Measurements from ENCODE around the gene NAV2. TPM values are rescaled to one million over a fixed set of nuclear protein-coding genes. Genes with fewer than 3 reads are reported as not detected.
A peak's percentile ranks its signal among the peaks of the same experiment; 100 is the strongest.

NAV2 gene
- total RNA-seq, 1 experiment from 2014 or later, result 139 TPM

DNA sequence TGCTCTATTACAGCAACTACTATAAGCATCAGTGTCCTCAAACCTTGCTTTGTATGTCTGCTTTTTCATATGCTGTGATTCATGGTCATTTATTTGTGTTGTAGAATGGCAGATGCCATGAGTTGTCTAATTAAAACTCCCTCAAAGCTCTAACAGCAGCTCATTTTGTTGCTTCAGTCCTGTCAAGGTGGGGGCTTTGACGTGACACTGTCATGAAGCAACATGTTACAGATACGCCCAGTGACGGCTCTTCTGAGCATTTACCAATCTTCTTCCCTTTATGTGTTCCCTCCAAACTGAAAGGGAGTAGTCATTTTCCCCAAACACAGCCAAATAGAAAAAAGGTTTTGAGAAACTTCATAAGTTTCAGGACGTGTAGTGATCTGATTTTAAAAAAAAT lies 340.9 kb downstream of the NAV2 start:
- intact Hi-C loops (cut with micrococcal nuclease), result no loop called here
- POLR2A ChIA-PET, result interaction anchor here (0.6 to 22.8 kb wide), 7 partner anchors 9 to 314 kb away, joined by 3 to 691 read pairs (median 22); no protein-coding TSS in a partner anchor
- BruUV-seq (replicated peaks), result no TSS peak
- TF ChIP-seq, protein P1, sequence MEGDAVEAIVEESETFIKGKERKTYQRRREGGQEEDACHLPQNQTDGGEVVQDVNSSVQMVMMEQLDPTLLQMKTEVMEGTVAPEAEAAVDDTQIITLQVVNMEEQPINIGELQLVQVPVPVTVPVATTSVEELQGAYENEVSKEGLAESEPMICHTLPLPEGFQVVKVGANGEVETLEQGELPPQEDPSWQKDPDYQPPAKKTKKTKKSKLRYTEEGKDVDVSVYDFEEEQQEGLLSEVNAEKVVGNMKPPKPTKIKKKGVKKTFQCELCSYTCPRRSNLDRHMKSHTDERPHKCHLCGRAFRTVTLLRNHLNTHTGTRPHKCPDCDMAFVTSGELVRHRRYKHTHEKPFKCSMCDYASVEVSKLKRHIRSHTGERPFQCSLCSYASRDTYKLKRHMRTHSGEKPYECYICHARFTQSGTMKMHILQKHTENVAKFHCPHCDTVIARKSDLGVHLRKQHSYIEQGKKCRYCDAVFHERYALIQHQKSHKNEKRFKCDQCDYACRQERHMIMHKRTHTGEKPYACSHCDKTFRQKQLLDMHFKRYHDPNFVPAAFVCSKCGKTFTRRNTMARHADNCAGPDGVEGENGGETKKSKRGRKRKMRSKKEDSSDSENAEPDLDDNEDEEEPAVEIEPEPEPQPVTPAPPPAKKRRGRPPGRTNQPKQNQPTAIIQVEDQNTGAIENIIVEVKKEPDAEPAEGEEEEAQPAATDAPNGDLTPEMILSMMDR (IDR thresholded peaks at IDR 0.05; ENCODE audit: unreplicated experiment), result no peak
- Mint-ChIP-seq H3K27me3 (ENCODE audit: insufficient read depth, unreplicated experiment) (no peaks in the 10 kb centered on the region), H3K9me3 (ENCODE audit: unreplicated experiment) (no peaks in the 10 kb centered on the region), H3K36me3 (ENCODE audit: insufficient read depth, unreplicated experiment) (peaks cover 100% of the 10 kb centered on the region), H3K27ac (ENCODE audit: low read depth, unreplicated experiment) (peak overlapping the region; percentile 49), H3K4me1 (ENCODE audit: insufficient read depth, unreplicated experiment) (peaks cover 70% of the 10 kb centered on the region), H3K4me3 (ENCODE audit: unreplicated experiment) (no peak overlapping the region)
- DNase-seq (ENCODE audit: unreplicated experiment), result no peak
- CTCF ChIA-PET, result interaction anchor here (0.6 to 1.6 kb wide), 7 partner anchors 8 to 417 kb away, joined by 3 to 6 read pairs (median 4); no protein-coding TSS in a partner anchor

DNA sequence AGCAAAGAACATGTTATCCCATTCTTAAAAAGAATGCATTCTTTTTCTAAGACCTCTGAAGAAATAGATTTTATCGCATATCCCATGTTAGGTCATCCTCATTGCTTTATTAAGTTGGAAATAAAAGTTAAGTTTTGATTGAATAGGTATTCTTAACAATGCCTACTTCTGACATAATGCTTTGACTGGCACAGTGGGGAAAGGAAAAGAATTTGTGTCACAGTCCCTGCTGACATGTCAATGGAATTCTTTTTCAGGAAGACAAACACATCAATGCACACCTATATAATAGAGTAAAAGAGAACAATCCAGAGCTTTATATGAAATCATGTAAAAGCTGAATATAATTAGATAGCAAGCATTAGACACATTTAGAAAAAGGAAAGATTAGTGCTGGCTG lies 341.9 kb downstream of the NAV2 start:
- H3K4me1 Mint-ChIP-seq (ENCODE audit: insufficient read depth, unreplicated experiment), result peaks cover 68% of the 10 kb centered on the region
- CTCF ChIA-PET, result interaction anchor here (0.5 to 7.1 kb wide), 9 partner anchors 18 to 148 kb away, joined by 3 to 53 read pairs (median 4); no protein-coding TSS in a partner anchor

DNA sequence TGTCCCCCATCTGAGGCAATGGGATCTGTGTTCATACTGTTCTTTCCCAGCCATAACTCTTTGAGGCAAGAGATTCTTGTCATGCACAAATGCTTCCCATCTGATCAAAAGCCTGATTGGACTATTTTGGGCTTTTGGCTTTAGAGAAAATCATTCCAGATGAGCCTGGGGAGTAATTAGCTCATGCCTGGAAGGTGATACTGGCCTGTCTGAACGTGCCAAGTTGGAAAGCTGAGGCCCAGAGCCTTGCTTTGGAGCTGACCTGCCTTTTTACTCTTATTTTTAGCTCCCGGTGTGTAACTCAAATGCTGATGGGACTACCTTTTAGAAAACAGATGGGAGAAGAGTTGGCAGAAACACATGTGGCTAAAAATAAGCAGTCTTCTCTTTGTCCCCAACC lies 342.7 kb downstream of the NAV2 start:
- ChIA-PET CTCF (interaction anchor here (0.5 to 7.1 kb wide), 19 partner anchors 19 to 149 kb away, joined by 3 to 53 read pairs (median 3); no protein-coding TSS in a partner anchor), POLR2A (interaction anchor here (0.6 to 22.8 kb wide), 21 partner anchors 8 to 333 kb away, joined by 3 to 691 read pairs (median 7); partner anchors contain the start of gene HTATIP2)
- BruUV-seq (replicated peaks), result no TSS peak
- H3K36me3 Mint-ChIP-seq (ENCODE audit: insufficient read depth, unreplicated experiment), result peaks cover 100% of the 10 kb centered on the region
- H3K4me1 Mint-ChIP-seq (ENCODE audit: insufficient read depth, unreplicated experiment), result peaks cover 67% of the 10 kb centered on the region
- H3K27ac Mint-ChIP-seq (ENCODE audit: low read depth, unreplicated experiment), result peak overlapping the region; percentile 90
- DNase-seq (ENCODE audit: unreplicated experiment), result peak; percentile 60
- no peaks in the 10 kb centered on the region for H3K9me3 Mint-ChIP-seq (ENCODE audit: unreplicated experiment)
- no peaks in the 10 kb centered on the region for H3K27me3 Mint-ChIP-seq (ENCODE audit: insufficient read depth, unreplicated experiment)
- TF ChIP-seq, protein P1 (IDR thresholded peaks at IDR 0.05; ENCODE audit: unreplicated experiment), result no peak
- peak overlapping the region; percentile 26 for H3K4me3 Mint-ChIP-seq (ENCODE audit: unreplicated experiment)
- intact Hi-C loops (cut with micrococcal nuclease), result no loop called here

More for the DNA sequence above, 341.9 kb downstream of the NAV2 start:
- intact Hi-C loops (cut with micrococcal nuclease), result no loop called here
- BruUV-seq (replicated peaks), result no TSS peak
- Mint-ChIP-seq H3K4me3 (ENCODE audit: unreplicated experiment) (no peak overlapping the region), H3K36me3 (ENCODE audit: insufficient read depth, unreplicated experiment) (peaks cover 100% of the 10 kb centered on the region), H3K9me3 (ENCODE audit: unreplicated experiment) (no peaks in the 10 kb centered on the region), H3K27me3 (ENCODE audit: insufficient read depth, unreplicated experiment) (no peaks in the 10 kb centered on the region), H3K27ac (ENCODE audit: low read depth, unreplicated experiment) (peak overlapping the region; percentile 90)
- POLR2A ChIA-PET, result interaction anchor here (1.2 to 22.8 kb wide), 10 partner anchors 7 to 310 kb away, joined by 5 to 691 read pairs (median 34); partner anchors contain the start of gene HTATIP2
- TF ChIP-seq, protein P1 (IDR thresholded peaks at IDR 0.05; ENCODE audit: unreplicated experiment), result no peak
- DNase-seq (ENCODE audit: unreplicated experiment), result no peak

DNA sequence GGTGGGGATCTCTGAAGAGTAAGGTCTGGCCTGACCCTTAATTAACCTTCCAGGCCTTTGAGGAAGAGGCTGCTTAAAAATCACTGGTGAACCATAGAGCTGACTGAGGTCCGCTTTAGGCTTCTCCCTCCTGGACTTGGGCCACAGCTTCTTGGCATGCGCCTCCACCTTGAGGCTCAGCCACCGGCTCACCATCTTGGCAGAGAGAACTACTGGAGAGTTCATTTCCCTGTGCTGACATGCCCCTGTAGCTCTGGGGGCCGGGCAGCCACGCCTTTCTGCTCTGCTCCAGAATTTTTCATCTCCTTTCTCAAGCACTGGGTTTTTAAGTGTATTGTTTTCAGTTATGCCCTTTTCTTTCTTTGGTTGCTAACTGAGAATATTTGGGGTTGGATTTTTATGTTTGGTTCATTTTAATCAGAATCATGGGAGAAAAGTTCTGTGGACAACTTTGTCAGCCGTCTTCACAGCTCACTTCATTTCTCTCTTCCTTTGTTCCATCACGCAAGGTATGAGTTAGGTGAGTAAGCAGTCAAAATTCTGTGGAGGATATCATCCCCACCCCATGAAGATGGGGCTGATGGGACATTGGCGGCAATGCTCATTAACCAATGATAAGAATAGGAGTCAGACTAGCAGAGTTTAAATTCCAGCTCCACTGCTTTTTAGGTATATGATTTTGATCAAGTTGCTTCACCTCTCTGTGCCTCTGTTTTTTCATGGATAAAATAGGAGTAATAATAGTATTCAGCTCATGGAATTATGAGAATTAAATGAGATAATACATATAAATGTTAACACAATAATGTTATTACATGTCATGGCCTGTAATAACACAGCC lies 343.7 kb downstream of the NAV2 start:
- BruUV-seq (replicated peaks), result no TSS peak
- Mint-ChIP-seq H3K27me3 (ENCODE audit: insufficient read depth, unreplicated experiment) (no peaks in the 10 kb centered on the region), H3K36me3 (ENCODE audit: insufficient read depth, unreplicated experiment) (peaks cover 100% of the 10 kb centered on the region), H3K4me3 (ENCODE audit: unreplicated experiment) (peak overlapping the region; percentile 26), H3K27ac (ENCODE audit: low read depth, unreplicated experiment) (peak overlapping the region; percentile 90), H3K4me1 (ENCODE audit: insufficient read depth, unreplicated experiment) (peaks cover 67% of the 10 kb centered on the region), H3K9me3 (ENCODE audit: unreplicated experiment) (no peaks in the 10 kb centered on the region)
- ChIA-PET CTCF (interaction anchor here (0.6 to 7.1 kb wide), 21 partner anchors 11 to 228 kb away, joined by 3 to 53 read pairs (median 4); no protein-coding TSS in a partner anchor), POLR2A (interaction anchor here (0.7 to 22.8 kb wide), 24 partner anchors 9 to 308 kb away, joined by 3 to 691 read pairs (median 6); partner anchors contain the start of gene HTATIP2)
- TF ChIP-seq, protein P1 (IDR thresholded peaks at IDR 0.05; ENCODE audit: unreplicated experiment), result no peak
- peak; percentile 92 for DNase-seq (ENCODE audit: unreplicated experiment)
- intact Hi-C loops (cut with micrococcal nuclease), result loop anchor here (1.0 to 2.0 kb wide), 2 partner anchors 32 to 105 kb away; no protein-coding TSS in a partner anchor
